ENCODE data around the gene TAS2R30.
"Not testable (repeated sequence)": the region's sequence is repeated elsewhere in the genome, so short reads cannot be mapped to it uniquely, and the experiment has no call there.

TAS2R30 gene

DNA sequence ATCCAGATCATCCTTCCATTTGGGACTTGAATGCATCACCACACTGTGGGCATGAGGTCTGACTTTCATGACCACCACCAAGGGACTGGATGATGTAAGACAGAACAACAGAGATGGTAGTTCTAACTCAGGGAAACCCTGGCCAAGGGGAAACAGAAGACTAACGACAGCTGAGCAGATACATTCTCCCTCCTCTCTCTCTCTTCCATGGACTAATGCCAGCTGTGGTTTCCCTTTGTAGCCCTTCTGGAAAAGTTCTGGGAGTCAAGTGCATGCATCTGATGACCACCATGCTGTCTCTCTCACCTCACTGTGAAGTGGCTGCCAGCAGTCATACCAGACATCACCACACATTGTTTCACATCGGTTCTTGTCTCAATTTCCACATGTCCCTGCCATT lies 3.4 kb downstream of the TAS2R30 start:
- in situ Hi-C loops (cut with HindIII; ENCODE audit: low sequenced_read_pairs): no loop called here

DNA sequence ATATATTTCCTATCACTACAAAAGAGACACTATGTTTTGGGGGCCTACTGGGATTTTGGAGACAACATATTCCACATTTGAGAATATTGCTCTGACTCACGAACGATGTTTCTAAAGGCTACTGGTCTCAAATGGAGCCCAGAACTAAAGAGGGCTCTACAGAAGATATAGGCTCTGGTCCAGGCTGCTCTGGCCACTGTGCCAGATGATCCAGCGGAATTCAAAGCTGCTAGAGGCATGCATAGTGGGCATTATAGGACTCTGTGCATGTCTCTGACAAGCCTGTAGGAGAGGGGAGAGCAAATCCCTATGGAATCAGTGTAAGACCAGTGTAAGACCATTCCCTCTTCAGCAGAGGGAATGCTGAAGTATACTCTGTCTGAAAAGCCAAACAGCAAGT lies 4.1 kb downstream of the TAS2R30 start:
- in situ Hi-C loops (cut with HindIII; ENCODE audit: low sequenced_read_pairs): no loop called here

DNA sequence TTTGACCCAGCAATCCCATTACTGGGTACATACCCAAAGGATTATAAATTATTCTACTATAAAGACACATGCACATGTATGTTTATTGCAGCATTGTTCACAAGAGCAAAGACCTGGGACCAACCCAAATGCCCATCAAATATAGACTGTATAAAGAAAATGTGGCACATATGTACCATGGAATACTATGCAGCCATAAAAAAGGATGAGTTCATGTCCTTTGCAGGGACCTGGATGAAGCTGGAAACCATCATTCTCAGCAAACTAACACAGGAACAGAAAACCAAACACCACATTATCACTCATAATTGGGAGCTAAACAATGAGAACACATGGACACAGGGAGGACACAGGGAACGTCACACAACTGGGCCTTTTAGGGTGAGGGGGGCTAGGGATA lies 20.3 kb downstream of the TAS2R30 start:
- in situ Hi-C loops (cut with HindIII; ENCODE audit: low sequenced_read_pairs): not testable (repeated sequence)

DNA sequence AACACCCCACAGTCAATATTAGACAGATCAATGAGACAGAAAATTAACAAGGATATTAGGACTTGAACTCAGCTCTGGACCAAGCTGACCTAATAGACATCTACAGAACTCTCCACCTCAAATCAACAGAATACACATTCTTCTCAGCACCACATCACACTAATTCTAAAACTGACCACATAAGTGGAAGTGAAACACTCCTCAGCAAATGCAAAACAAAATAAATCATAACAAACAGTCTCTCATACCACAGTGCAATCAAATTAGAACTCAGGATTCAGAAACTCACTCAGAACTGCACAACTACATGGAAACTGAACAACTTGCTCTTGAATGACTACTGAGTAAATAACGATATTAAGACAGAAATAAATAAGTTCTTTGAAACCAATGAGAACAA lies 23.2 kb downstream of the TAS2R30 start:
- in situ Hi-C loops (cut with HindIII; ENCODE audit: low sequenced_read_pairs): not testable (repeated sequence)

DNA sequence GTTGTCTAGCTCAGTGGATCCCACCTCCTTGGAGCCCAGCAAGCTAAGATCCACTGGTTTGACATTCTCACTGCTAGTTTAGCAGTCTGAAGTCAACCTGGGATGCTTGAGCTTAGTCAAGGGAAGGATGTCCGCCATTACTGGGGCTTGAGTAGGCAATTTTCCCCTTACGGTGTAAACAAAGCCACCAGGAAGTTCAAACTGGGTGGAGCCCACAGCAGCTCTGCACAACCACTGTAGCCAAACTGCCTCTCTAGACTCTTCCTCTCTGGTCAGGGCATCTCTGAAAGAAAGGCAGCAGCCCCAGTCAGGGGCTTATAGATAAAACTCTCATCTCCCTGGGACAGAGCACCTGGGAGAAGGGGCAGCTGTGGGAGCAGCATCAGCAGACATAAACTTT lies 25.6 kb downstream of the TAS2R30 start:
- in situ Hi-C loops (cut with HindIII; ENCODE audit: low sequenced_read_pairs): no loop called here

DNA sequence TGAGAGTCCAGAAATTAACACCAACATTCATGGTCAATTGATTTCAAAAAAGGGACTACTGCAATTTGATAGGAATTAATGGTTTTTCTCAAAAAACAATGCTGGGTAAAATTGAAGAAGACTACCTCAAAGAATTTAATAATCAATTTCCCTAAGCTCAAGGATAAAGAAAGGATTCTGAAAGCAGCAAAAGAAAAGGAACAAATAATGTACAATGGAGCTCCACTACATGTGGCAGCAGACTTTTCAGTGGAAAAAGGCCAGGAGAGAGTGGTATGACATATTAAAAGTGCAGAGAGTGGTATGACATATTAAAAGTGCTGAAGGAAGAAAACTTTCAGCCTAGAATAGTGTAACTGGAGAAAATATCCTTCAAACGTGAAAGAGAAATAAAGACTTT lies 26.7 kb downstream of the TAS2R30 start:
- in situ Hi-C loops (cut with HindIII; ENCODE audit: low sequenced_read_pairs): no loop called here

DNA sequence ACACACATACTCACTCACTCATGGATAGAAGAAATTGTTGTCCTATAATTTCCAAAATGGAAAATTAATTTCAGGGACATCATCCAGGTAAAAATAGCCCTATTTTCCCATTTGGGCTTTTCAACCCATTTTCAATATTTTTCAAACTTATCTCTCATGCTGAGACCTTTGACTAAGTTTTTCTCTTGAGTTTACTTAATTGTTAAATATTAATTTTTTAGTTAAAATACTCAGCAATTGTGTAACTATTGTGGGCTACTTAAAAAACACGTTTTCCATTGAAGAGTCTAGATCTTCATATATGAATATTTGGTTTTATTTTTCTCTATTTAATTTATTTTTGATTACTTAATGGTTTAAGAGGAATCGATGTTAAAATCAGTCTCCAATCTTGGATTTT lies 28.2 kb downstream of the TAS2R30 start:
- in situ Hi-C loops (cut with HindIII; ENCODE audit: low sequenced_read_pairs): no loop called here

DNA sequence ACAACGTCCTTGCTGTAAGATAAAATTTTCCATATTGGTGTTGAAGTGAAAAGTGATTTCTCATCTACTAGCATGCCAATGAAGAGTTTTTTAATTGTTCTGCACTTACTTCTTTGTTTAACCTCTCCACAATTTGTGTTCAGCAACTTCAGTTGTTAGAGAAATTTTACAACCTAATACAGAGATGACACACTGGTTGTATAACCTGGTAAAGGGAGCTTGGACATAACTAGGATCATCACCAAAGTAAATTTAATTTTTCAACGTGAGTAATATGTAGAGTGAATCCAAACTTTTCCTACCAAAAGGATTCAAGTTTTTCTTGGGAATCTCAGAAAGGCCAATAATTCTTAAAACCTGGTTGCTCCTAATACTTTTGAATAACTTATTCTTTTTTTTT lies 28.9 kb downstream of the TAS2R30 start:
- in situ Hi-C loops (cut with HindIII; ENCODE audit: low sequenced_read_pairs): no loop called here

DNA sequence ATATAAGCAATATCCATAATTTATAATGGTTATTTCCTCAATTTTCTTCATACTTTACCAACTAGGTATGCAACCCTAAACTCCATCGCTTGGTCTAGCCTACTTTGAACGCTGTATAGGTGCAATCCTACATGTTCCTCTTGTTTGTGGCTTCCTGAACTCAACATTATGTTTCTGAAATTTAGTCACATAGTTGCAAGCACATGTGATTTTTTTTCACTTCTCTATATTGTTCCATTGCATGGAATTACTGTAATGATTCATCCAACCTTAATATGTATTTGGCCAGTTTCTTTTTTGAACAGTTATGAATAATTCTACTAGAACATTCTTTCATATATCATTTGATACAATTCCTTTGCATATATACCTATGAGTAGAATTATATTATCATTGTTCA lies 39.5 kb downstream of the TAS2R30 start:
- in situ Hi-C loops (cut with HindIII; ENCODE audit: low sequenced_read_pairs): not testable (repeated sequence)

DNA sequence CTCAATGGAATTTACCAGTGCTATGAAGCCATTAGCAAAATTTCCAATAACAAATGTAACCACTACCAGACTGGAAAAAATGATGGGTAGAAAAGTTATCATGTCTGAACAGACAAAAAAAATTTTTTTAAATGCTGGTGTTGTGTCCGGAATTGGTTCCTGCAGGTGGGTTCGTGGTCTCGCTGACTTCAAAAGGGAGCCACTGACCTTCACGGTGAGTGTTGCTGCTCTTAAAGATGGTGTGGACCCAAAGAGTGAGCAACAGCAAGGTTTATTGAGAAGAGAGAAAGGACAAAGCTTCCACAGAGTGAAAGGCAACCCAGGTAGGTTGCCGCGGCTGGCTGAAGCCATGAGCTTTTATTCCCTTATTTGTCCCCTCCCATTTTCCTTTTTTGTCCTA lies 42.3 kb downstream of the TAS2R30 start, which contains the start of gene TAS2R43:
Gene TAS2R43, minus strand, starts transcription at position 186 of the 400 bp plus-strand sequence. Its CDS starts 84 bp downstream, at position 102.
- in situ Hi-C loops (cut with HindIII; ENCODE audit: low sequenced_read_pairs): no loop called here

DNA sequence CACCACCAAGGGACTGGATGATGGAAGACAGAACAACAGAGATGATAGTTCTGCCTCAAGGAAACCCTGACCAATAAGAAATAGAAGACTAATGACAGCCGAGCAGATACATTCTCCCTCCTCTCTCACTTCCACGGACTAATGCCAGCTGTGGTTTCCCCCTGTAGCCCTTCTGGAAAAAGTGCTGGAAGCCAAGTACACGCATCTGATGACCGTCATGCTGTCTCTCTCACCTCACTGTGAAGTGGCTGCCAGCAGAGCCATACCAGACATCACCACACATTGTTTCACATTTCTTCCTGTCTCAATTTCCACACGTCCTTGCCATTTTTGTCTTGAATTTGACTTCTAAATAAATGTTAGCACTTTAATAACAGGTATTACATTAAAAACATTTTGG lies 45.2 kb downstream of the TAS2R30 start:
- in situ Hi-C loops (cut with HindIII; ENCODE audit: low sequenced_read_pairs): no loop called here

DNA sequence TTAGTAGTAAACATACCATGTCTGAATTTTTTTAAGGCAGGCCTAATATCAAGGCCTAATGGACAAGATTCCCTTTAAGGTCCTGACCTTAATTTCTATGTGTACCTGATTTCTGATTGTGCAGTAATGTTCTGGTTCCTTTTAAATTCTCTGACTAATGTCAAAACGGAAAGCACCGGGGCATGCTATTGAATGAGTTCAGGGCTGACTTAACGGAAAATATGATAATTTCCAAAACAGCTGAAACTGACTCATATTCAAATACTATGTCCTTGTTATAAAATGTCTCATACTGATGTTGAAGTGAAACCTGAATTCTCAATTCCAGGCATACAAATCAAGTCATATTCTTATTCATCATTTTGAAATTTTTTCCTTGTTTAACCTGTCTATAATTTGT lies 49.0 kb downstream of the TAS2R30 start:
- in situ Hi-C loops (cut with HindIII; ENCODE audit: low sequenced_read_pairs): no loop called here

Measured in endothelial cell of hepatic sinusoid (primary cell).